CD4-positive, alpha-beta T cell treated with Interleukin-6 at 100 ng/mL for 8 hours (primary cell): ENCODE data around the gene RHBDF1.

Source experiments
- DNase-seq: peaks from one replicate; pipeline ENCODE4 v3.0.0-alpha.2; 2020; ENCODE audit warnings: mixed read lengths, low spot score

Gene RHBDF1

GRCh38 chr16:92431-93339 lies 20.3 kb upstream of the RHBDF1 start:
- DNase-seq: no peak

GRCh38 chr16:91484-91883 lies 19.1 kb upstream of the RHBDF1 start:
- DNase-seq: no peak

GRCh38 chr16:89391-90302 lies 17.2 kb upstream of the RHBDF1 start:
- DNase-seq: no peak

GRCh38 chr16:88613-89012 lies 16.2 kb upstream of the RHBDF1 start:
- DNase-seq: no peak

- DNase-seq: no peak
Measured at GRCh38 chr16:86483-86952, 14.1 kb upstream of the RHBDF1 start.

GRCh38 chr16:85865-86264 lies 13.4 kb upstream of the RHBDF1 start:
- no peak for DNase-seq

- DNase-seq: no peak
Measured at GRCh38 chr16:85407-85782, 13.0 kb upstream of the RHBDF1 start.

- peak; percentile 15 for DNase-seq
Measured at GRCh38 chr16:84718-85406, 12.4 kb upstream of the RHBDF1 start.

- no peak for DNase-seq
Measured at GRCh38 chr16:83781-84615, 11.6 kb upstream of the RHBDF1 start.

GRCh38 chr16:83060-83603 lies 10.7 kb upstream of the RHBDF1 start:
- no peak for DNase-seq

GRCh38 chr16:79151-80054 lies 7.0 kb upstream of the RHBDF1 start:
- no peak for DNase-seq

- no peak for DNase-seq
Measured at GRCh38 chr16:78444-79150, 6.2 kb upstream of the RHBDF1 start.

GRCh38 chr16:77807-78443 lies 5.5 kb upstream of the RHBDF1 start, which contains the start of gene MPG:
Gene MPG (plus strand): TSS chr16:78225. CDS start chr16:78310, 85 bp downstream.
- DNase-seq: peak; percentile 82

GRCh38 chr16:77273-77806 lies 4.9 kb upstream of the RHBDF1 start:
- DNase-seq: no peak

- no peak for DNase-seq
Measured at GRCh38 chr16:76535-77272, 4.3 kb upstream of the RHBDF1 start.

GRCh38 chr16:75580-76501 lies 3.4 kb upstream of the RHBDF1 start:
- no peak for DNase-seq
